Ectodermal cell (in vitro differentiated cells): ENCODE results near the gene SLC25A43.
"Not testable (repeated sequence)": the region's sequence is repeated elsewhere in the genome, so short reads cannot be mapped to it uniquely, and the experiment has no call there.

Experiments used
- H3K27ac ChIP-seq: 2 replicates; pipeline ENCODE4 v1.7.0; 2013; ENCODE audit warnings: mild to moderate bottlenecking, low read depth, low read length; ENCODE audit not compliant: insufficient read depth, poor library complexity, severe bottlenecking
- H3K27me3 ChIP-seq: 2 replicates; pipeline ENCODE4 v1.7.0; 2013; ENCODE audit warnings: mild to moderate bottlenecking, low read length; ENCODE audit not compliant: insufficient read depth, control insufficient read depth, poor library complexity, severe bottlenecking
- H3K36me3 ChIP-seq: one replicate; pipeline ENCODE4 v1.7.0; 2013; ENCODE audit warnings: low read length; ENCODE audit not compliant: control insufficient read depth, insufficient read depth
- H3K4me1 ChIP-seq: one replicate; pipeline ENCODE4 v1.7.0; 2013; ENCODE audit warnings: low read length; ENCODE audit not compliant: control insufficient read depth, insufficient read depth
- H3K4me3 ChIP-seq: 2 replicates; pipeline ENCODE4 v1.7.0; 2013; ENCODE audit warnings: low read depth, low read length, control low read depth; ENCODE audit not compliant: insufficient read depth
- H3K9me3 ChIP-seq: 2 replicates; pipeline ENCODE4 v1.7.0; 2013; ENCODE audit warnings: mild to moderate bottlenecking, low read length, moderate library complexity; ENCODE audit not compliant: control insufficient read depth
- WGBS, 2 experiments: methylation state at CpG; one replicate each; pipeline ENCODE4 v1.1.7; 2013; ENCODE audit warnings: missing lambda C conversion rate in 2 of 2; 5-methylcytosine and 5-hydroxymethylcytosine counted together

SLC25A43 gene

GRCh38 chrX:119423631-119424030, 24.5 kb downstream of the SLC25A43 start:
- no peak overlapping the region for H3K27ac ChIP-seq
- no peaks in the 10 kb centered on the region for H3K9me3 ChIP-seq
- no peaks in the 10 kb centered on the region for H3K27me3 ChIP-seq
- WGBS, 2 experiments, result 96 to 97% methylated on average over 14 of the region's 14 CpGs
- no peak overlapping the region for H3K4me3 ChIP-seq
- H3K4me1 ChIP-seq, result no peaks in the 10 kb centered on the region
- no peaks in the 10 kb centered on the region for H3K36me3 ChIP-seq

GRCh38 chrX:119424999-119425398, 25.9 kb downstream of the SLC25A43 start:
- H3K36me3 ChIP-seq, result no peaks in the 10 kb centered on the region
- WGBS, 2 experiments, result 68 to 73% methylated on average over 6 of the region's 6 CpGs

GRCh38 chrX:119427024-119427794, 28.1 kb downstream of the SLC25A43 start:
- Histone ChIP-seq H3K36me3 (no peaks in the 10 kb centered on the region), H3K27me3 (no peaks in the 10 kb centered on the region), H3K4me1 (no peaks in the 10 kb centered on the region), H3K9me3 (no peaks in the 10 kb centered on the region), H3K4me3 (no peak overlapping the region), H3K27ac (no peak overlapping the region)
- WGBS, 2 experiments, result 45 to 54% methylated on average over 9 of the region's 9 CpGs

More at GRCh38 chrX:119424999-119425398, 25.9 kb downstream of the SLC25A43 start:
- Histone ChIP-seq H3K9me3 (no peaks in the 10 kb centered on the region), H3K27me3 (no peaks in the 10 kb centered on the region), H3K4me1 (no peaks in the 10 kb centered on the region), H3K27ac (no peak overlapping the region), H3K4me3 (no peak overlapping the region)

GRCh38 chrX:119427795-119428185, 28.7 kb downstream of the SLC25A43 start:
- Histone ChIP-seq H3K36me3 (no peaks in the 10 kb centered on the region), H3K9me3 (no peaks in the 10 kb centered on the region), H3K27ac (no peak overlapping the region), H3K4me1 (no peaks in the 10 kb centered on the region), H3K27me3 (no peaks in the 10 kb centered on the region), H3K4me3 (no peak overlapping the region)
- WGBS, 2 experiments, result 94% methylated on average over 4 of the region's 4 CpGs

GRCh38 chrX:119429471-119429870, 30.3 kb downstream of the SLC25A43 start:
- no peaks in the 10 kb centered on the region for H3K27me3 ChIP-seq
- no peak overlapping the region for H3K27ac ChIP-seq
- no peaks in the 10 kb centered on the region for H3K36me3 ChIP-seq
- WGBS, 2 experiments, result 95% methylated on average over 3 of the region's 4 CpGs
- no peaks in the 10 kb centered on the region for H3K4me1 ChIP-seq
- H3K9me3 ChIP-seq, result no peaks in the 10 kb centered on the region
- H3K4me3 ChIP-seq, result no peak overlapping the region

- H3K27ac ChIP-seq, H3K4me3 ChIP-seq, H3K36me3 ChIP-seq, H3K4me1 ChIP-seq, H3K27me3 ChIP-seq, H3K9me3 ChIP-seq: not testable (repeated sequence)
- 89 to 93% methylated on average over 8 to 9 of the region's 17 CpGs for WGBS, 2 experiments
Observed at GRCh38 chrX:119441295-119441694, 42.2 kb downstream of the SLC25A43 start.

- H3K4me1 ChIP-seq, result no peaks in the 10 kb centered on the region
- no peak overlapping the region for H3K4me3 ChIP-seq
- H3K36me3 ChIP-seq, result no peaks in the 10 kb centered on the region
- no peaks in the 10 kb centered on the region for H3K9me3 ChIP-seq
- H3K27me3 ChIP-seq, result no peaks in the 10 kb centered on the region
- no peak overlapping the region for H3K27ac ChIP-seq
- WGBS, 2 experiments, result 100% methylated on average over 2 of the region's 2 CpGs; no CpG with 5 or more reads in 1 of the 2 experiments
Observed at GRCh38 chrX:119442286-119442685, 43.1 kb downstream of the SLC25A43 start.

GRCh38 chrX:119453202-119453601, 54.1 kb downstream of the SLC25A43 start:
- H3K36me3 ChIP-seq, result no peaks in the 10 kb centered on the region
- no peak overlapping the region for H3K4me3 ChIP-seq
- no peak overlapping the region for H3K27ac ChIP-seq
- 91 to 96% methylated on average over 4 of the region's 4 CpGs for whole genome bisulfite sequencing, 2 experiments
- H3K27me3 ChIP-seq, result no peaks in the 10 kb centered on the region
- no peaks in the 10 kb centered on the region for H3K9me3 ChIP-seq
- no peaks in the 10 kb centered on the region for H3K4me1 ChIP-seq

- H3K27ac ChIP-seq, result no peak overlapping the region
- WGBS, 2 experiments, result no CpG with 5 or more reads among the region's 1 CpG
- H3K36me3 ChIP-seq, result no peaks in the 10 kb centered on the region
- no peak overlapping the region for H3K4me3 ChIP-seq
- no peaks in the 10 kb centered on the region for H3K9me3 ChIP-seq
- no peaks in the 10 kb centered on the region for H3K4me1 ChIP-seq
- H3K27me3 ChIP-seq, result no peaks in the 10 kb centered on the region
Observed at GRCh38 chrX:119455264-119455663, 56.1 kb downstream of the SLC25A43 start.

- 80 to 98% methylated on average over 2 to 4 of the region's 4 CpGs for WGBS, 2 experiments
- no peaks in the 10 kb centered on the region for H3K27me3 ChIP-seq
Observed at GRCh38 chrX:119459181-119459580, 60.0 kb downstream of the SLC25A43 start.

More at GRCh38 chrX:119459181-119459580, 60.0 kb downstream of the SLC25A43 start:
- H3K27ac ChIP-seq, result no peak overlapping the region
- no peak overlapping the region for H3K4me3 ChIP-seq
- no peaks in the 10 kb centered on the region for H3K36me3 ChIP-seq
- no peaks in the 10 kb centered on the region for H3K4me1 ChIP-seq
- H3K9me3 ChIP-seq, result no peaks in the 10 kb centered on the region
